K562 (cell line): Measurements from ENCODE around the gene BMF. TPM values are rescaled to one million over a fixed set of nuclear protein-coding genes. Genes with fewer than 3 reads are reported as not detected.

ENCODE experiments used
- CBFA2T2 ChIP-seq: fragments of 450-650 bp; conservative IDR thresholded peaks from 2 replicates; pipeline ENCODE4 v1.6.1; 2017; ENCODE audit warnings: mild to moderate bottlenecking
- EP400 ChIP-seq: fragments of 450-650 bp; IDR thresholded peaks from 2 replicates; pipeline ENCODE4 v1.6.1; 2017; ENCODE audit warnings: antibody characterized with exemption, mild to moderate bottlenecking, moderate library complexity
- FOXM1 ChIP-seq, 2 experiments: fragments of 450-650 bp in 1 of 2; sonication (generic) in 1 of 2; formaldehyde crosslinking in 1 of 2; IDR thresholded peaks; 2 replicates each; pipeline versions ENCODE4 v1.6.1 to v1.9.0; 2017 to 2022; ENCODE audit warnings: low read depth in 2 of 2, mild to moderate bottlenecking in 2 of 2, missing genetic modification reagents in 1 of 2, moderate library complexity in 1 of 2
- GABPA ChIP-seq: fragments of 200-800 bp; sonication (Bioruptor generic); conservative IDR thresholded peaks from 2 replicates; pipeline ENCODE4 v1.6.1; 2016; ENCODE audit warnings: low read depth, missing genetic modification characterization, missing compliant biosample characterization
- HCFC1 ChIP-seq: IDR thresholded peaks from 2 replicates; pipeline ENCODE4 v1.6.1; 2012; ENCODE audit warnings: low read depth, low read length, improper control_type of control experiment
- KLF10 ChIP-seq: fragments of 250-450 bp; sonication (Bioruptor Pico); IDR thresholded peaks from 2 replicates; pipeline ENCODE4 v1.6.1; 2021; ENCODE audit warnings: matching md5 sums
- MAFF ChIP-seq: IDR thresholded peaks from 2 replicates; pipeline ENCODE4 v1.6.1; 2012; ENCODE audit warnings: low read length, improper control_type of control experiment
- MCM7 ChIP-seq, 2 experiments: fragments of 450-650 bp; IDR thresholded peaks; 2 replicates each; pipeline ENCODE4 v1.6.1; 2016 to 2018
- MTF1 ChIP-seq: fragments of 250-450 bp; sonication (Bioruptor Pico); IDR thresholded peaks from 2 replicates; pipeline ENCODE4 v1.9.0; 2021; ENCODE audit warnings: moderate library complexity, mild to moderate bottlenecking, inconsistent platforms, borderline replicate concordance
- NBN ChIP-seq: fragments of 450-650 bp; IDR thresholded peaks from 2 replicates; pipeline ENCODE4 v1.6.1; 2016; ENCODE audit warnings: low read depth, mild to moderate bottlenecking
- NKRF ChIP-seq: fragments of 450-650 bp; IDR thresholded peaks from 2 replicates; pipeline ENCODE4 v1.6.1; 2016; ENCODE audit warnings: borderline replicate concordance
- POLR2A ChIP-seq: fragments of 450-650 bp; conservative IDR thresholded peaks from 2 replicates; pipeline ENCODE4 v1.6.1; 2016
- RBM39 ChIP-seq: fragments of 200-400 bp; formaldehyde crosslinking; optimal IDR thresholded peaks from 2 replicates; pipeline ENCODE3; 2018; ENCODE audit warnings: low read depth, low read length
- SMARCB1 ChIP-seq: IDR thresholded peaks from 2 replicates; pipeline ENCODE4 v1.6.1; 2011; ENCODE audit warnings: improper control_type of control experiment, low read depth; ENCODE audit not compliant: insufficient read length
- SNAPC5 ChIP-seq: fragments of 250-450 bp; sonication (Bioruptor Pico); IDR thresholded peaks from 2 replicates; pipeline ENCODE4 v1.8.0; 2021; ENCODE audit warnings: moderate library complexity, mild to moderate bottlenecking, inconsistent platforms
- TBP ChIP-seq: optimal IDR thresholded peaks from 2 replicates; pipeline ENCODE3; 2011; ENCODE audit warnings: low read depth, low read length, improper control_type of control experiment
- ZC3H11A ChIP-seq: IDR thresholded peaks from 2 replicates; pipeline ENCODE4 v1.6.1; 2012; ENCODE audit warnings: low read depth, low read length, improper control_type of control experiment
- ZFP36 ChIP-seq: fragments of 150-350 bp; IDR thresholded peaks from 2 replicates; pipeline ENCODE4 v1.6.1; 2018; ENCODE audit warnings: low read length, low read depth; ENCODE audit not compliant: partially characterized antibody
- ZMIZ1 ChIP-seq, 2 experiments: fragments of 150-350 bp in 1 of 2; IDR thresholded peaks; 2 replicates each; pipeline ENCODE4 v1.6.1; 2012 to 2016; ENCODE audit warnings: low read depth in 2 of 2, low read length in 2 of 2, mild to moderate bottlenecking in 1 of 2, moderate library complexity in 1 of 2
- ZNF140 ChIP-seq: fragments of 250-450 bp; sonication (Bioruptor Pico); IDR thresholded peaks from 2 replicates; pipeline ENCODE4 v1.8.0; 2021; ENCODE audit warnings: moderate library complexity, mild to moderate bottlenecking, inconsistent platforms
- polyA plus RNA-seq, 8 experiments: library from polyadenylated mRNA; depleted of rRNA in 4 of 8; stranded (reverse) in 5 of 8; unstranded in 3 of 8; fragments of >200 nt; fragmentation: Nextera tagmentation in 2 of 8; fragmentation: Illumina TruSeq in 1 of 8; extraction: Ambion mirVana in 2 of 8; extraction: Trizol in 1 of 8; gene quantifications; 2 replicates each; pipeline versions ENCODE4 v1.2.1 to v1.2.3, GENCODE V29; 2011 to 2014; ENCODE audit warnings: inconsistent platforms in 1 of 8, missing spikeins in 1 of 8
- total RNA-seq, 7 experiments: library from RNA; depleted of rRNA in 6 of 7; stranded (reverse); fragments of >200 nt in 6 of 7; fragmentation: Illumina TruSeq in 2 of 7; extraction: Trizol in 2 of 7; gene quantifications; 2 replicates each; pipeline versions ENCODE4 v1.2.1 to v1.2.3, GENCODE V29; 2011 to 2021; ENCODE audit warnings: low replicate concordance in 1 of 7
- TF ChIP-seq, protein P1 (sequence below): fragments of 250-450 bp; sonication (Bioruptor Pico); IDR thresholded peaks from 2 replicates; pipeline ENCODE4 v1.4.0; 2020; ENCODE audit warnings: borderline replicate concordance
- TF ChIP-seq, protein P2 (sequence below): fragments of 250-450 bp; sonication (Bioruptor Pico); IDR thresholded peaks from 2 replicates; pipeline ENCODE4 v1.5.0; 2021

The BMF gene
- total and polyA plus RNA-seq, 9 of the 15 experiments (the other 6 are each of a cell fraction or from before 2014, with no cell fraction given): 0.25 to 0.91 (median 0.59) TPM; not detected in 2

DNA sequence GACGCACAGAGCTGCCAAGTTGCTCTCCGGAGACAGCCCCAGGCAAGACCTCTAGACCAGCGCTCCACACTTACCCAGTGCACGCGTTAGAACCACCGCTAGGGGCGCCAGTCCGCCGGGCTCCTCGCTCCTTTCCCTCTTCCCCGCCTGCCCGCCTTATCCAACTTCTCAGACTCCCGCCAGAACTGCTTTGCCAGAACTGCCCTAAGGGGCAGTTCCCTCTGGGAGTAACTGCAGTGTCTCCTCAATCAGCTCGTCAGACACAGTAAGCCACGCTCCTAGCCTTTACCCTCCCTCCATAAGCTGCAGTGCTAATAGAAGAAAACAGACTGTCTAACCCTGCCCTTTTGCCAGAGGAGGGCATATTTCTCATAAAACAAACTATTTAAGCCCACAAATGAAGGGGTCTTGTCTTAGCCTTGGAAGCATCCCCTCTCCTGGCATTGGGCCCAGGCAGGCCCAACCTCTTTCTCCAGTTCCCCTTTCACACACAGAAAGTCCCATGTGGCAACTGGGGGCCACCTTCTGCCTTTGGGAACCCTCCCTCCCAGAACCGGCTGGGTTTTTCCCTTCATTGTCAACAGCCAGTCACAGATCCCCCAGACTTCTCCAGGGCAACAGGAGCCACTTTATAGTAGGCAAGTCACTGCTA is 3.7 kb downstream of the BMF start (continued):
- TF ChIP-seq ZMIZ1 (IDR thresholded peaks at IDR 0.05; ENCODE audit: low read depth in 2 of 2, low read length in 2 of 2): peak in 1 of 2 experiments; percentile 28; a peak in 1 of 4 replicates
- TF ChIP-seq, protein P1, sequence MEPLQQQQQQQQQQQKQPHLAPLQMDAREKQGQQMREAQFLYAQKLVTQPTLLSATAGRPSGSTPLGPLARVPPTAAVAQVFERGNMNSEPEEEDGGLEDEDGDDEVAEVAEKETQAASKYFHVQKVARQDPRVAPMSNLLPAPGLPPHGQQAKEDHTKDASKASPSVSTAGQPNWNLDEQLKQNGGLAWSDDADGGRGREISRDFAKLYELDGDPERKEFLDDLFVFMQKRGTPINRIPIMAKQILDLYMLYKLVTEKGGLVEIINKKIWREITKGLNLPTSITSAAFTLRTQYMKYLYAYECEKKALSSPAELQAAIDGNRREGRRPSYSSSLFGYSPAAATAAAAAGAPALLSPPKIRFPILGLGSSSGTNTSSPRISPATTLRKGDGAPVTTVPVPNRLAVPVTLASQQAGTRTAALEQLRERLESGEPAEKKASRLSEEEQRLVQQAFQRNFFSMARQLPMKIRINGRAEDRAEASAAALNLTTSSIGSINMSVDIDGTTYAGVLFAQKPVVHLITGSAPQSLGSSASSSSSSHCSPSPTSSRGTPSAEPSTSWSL (CRISPR knock-in tag): no peak
- no peak for TF ChIP-seq SNAPC5
- no peak for TF ChIP-seq ZFP36
- no peak for TF ChIP-seq GABPA (tag)
- TF ChIP-seq, protein P2, sequence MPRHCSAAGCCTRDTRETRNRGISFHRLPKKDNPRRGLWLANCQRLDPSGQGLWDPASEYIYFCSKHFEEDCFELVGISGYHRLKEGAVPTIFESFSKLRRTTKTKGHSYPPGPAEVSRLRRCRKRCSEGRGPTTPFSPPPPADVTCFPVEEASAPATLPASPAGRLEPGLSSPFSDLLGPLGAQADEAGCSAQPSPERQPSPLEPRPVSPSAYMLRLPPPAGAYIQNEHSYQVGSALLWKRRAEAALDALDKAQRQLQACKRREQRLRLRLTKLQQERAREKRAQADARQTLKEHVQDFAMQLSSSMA (CRISPR knock-in tag): no peak
- no peak for TF ChIP-seq EP400
- TF ChIP-seq ZC3H11A: no peak
- no peak for TF ChIP-seq SMARCB1
- TF ChIP-seq HCFC1: no peak
- no peak for TF ChIP-seq TBP
- no peak for TF ChIP-seq RBM39
- TF ChIP-seq MCM7 (IDR thresholded peaks at IDR 0.05): no peak
- no peak; the same call in 1 of the 2 replicates for TF ChIP-seq NBN
- TF ChIP-seq CBFA2T2: no peak
- TF ChIP-seq MTF1 (CRISPR knock-in tag): no peak
- no peak for TF ChIP-seq KLF10
- no peak; the same call in 1 of the 2 replicates for TF ChIP-seq FOXM1 (IDR thresholded peaks at IDR 0.05; ENCODE audit: low read depth)
- TF ChIP-seq FOXM1 (CRISPR knock-in tag; IDR thresholded peaks at IDR 0.05; ENCODE audit: low read depth): no peak
- TF ChIP-seq ZNF140: no peak
- peak; percentile 48; the same call in 1 of the 2 replicates for TF ChIP-seq POLR2A
- no peak for TF ChIP-seq MAFF
- no peak for TF ChIP-seq NKRF
